Stomach (tissue), 4 donors: ENCODE data around the gene ZNHIT1.

Experiments
- EP300 ChIP-seq: sonication (generic); formaldehyde crosslinking; IDR thresholded peaks from one replicate; pipeline ENCODE4 v1.6.1; 2017; ENCODE audit warnings: antibody characterized with exemption
- POLR2A ChIP-seq, 4 donors: fragments of 450-650 bp; IDR thresholded peaks; one replicate each; pipeline ENCODE4 v1.6.1; 2016; ENCODE audit warnings: antibody characterized with exemption in 4 of 4, control low read depth in 2 of 4, mild to moderate bottlenecking in 1 of 4, moderate library complexity in 1 of 4
- POLR2AphosphoS5 ChIP-seq, 3 donors: sonication (generic); formaldehyde crosslinking; IDR thresholded peaks; one replicate each; pipeline ENCODE4 v1.6.1; 2016; ENCODE audit warnings: antibody characterized with exemption in 3 of 3
- TF ChIP-seq, protein P1 (sequence below), 7 experiments: fragments of 450-650 bp in 4 of 7; fragments of 200-600 bp in 3 of 7; sonication (generic) in 3 of 7; IDR thresholded peaks; one replicate each; pipeline ENCODE4 v1.5.1; 2016 to 2019; ENCODE audit warnings: antibody characterized with exemption in 7 of 7, control low read depth in 2 of 7, mild to moderate bottlenecking in 1 of 7

DNA sequence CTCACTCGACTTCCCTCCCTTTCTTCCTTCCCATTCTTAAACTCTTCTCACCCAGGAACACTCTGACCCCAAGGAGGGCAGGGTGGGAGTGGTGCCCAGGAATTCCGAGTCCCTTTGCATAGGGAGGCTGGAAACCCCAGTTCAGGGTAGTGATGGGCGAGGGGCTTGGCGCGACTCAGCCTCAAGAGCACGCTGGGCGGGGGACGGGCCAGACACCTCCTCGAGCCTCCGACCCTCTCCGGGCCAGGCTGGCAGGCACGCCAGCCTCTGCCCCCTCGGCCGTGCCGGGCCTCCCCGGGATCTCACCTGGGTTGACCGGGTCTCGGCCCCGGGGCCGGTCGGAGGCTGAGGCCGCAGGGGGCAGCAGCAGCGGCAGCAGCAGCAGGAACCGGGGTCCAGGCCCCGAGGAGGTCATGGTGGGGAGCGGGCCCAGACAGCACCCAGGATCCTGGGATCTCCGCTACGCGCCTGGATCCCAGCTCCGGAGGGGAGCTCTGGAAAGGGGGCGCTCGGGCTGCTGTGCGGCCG lies 1.0 kb upstream of the ZNHIT1 start:
- TF ChIP-seq EP300 (no peak), POLR2A (IDR thresholded peaks at IDR 0.05) (no peak), POLR2AphosphoS5 (IDR thresholded peaks at IDR 0.05) (no peak)
- TF ChIP-seq, protein P1, sequence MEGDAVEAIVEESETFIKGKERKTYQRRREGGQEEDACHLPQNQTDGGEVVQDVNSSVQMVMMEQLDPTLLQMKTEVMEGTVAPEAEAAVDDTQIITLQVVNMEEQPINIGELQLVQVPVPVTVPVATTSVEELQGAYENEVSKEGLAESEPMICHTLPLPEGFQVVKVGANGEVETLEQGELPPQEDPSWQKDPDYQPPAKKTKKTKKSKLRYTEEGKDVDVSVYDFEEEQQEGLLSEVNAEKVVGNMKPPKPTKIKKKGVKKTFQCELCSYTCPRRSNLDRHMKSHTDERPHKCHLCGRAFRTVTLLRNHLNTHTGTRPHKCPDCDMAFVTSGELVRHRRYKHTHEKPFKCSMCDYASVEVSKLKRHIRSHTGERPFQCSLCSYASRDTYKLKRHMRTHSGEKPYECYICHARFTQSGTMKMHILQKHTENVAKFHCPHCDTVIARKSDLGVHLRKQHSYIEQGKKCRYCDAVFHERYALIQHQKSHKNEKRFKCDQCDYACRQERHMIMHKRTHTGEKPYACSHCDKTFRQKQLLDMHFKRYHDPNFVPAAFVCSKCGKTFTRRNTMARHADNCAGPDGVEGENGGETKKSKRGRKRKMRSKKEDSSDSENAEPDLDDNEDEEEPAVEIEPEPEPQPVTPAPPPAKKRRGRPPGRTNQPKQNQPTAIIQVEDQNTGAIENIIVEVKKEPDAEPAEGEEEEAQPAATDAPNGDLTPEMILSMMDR (IDR thresholded peaks at IDR 0.05): no peak
